GM12873 (cell line): ENCODE data around the gene SNX24.

Source experiments
- CTCF ChIP-seq: IDR thresholded peaks from 2 replicates; pipeline ENCODE4 v1.5.1; 2012; ENCODE audit warnings: low read depth, mild to moderate bottlenecking, moderate library complexity, low read length, control low read depth; ENCODE audit not compliant: insufficient read depth; ENCODE audit errors: missing control alignments

The SNX24 gene

GRCh38 chr5:122845229-122846050 is at the start of gene SNX24:
TSS of gene SNX24 (plus strand) at chr5:122845613. CDS start at chr5:122845634, 21 bp downstream.
- no peak for TF ChIP-seq CTCF

- no peak for TF ChIP-seq CTCF
Measured at GRCh38 chr5:122805481-122805880, 39.9 kb upstream of the SNX24 start.

GRCh38 chr5:122810405-122810804 is 35.0 kb upstream of the SNX24 start:
- TF ChIP-seq CTCF = no peak

GRCh38 chr5:122815218-122815767 is 30.1 kb upstream of the SNX24 start:
- no peak for TF ChIP-seq CTCF

- no peak for TF ChIP-seq CTCF
Measured at GRCh38 chr5:122816756-122817155, 28.7 kb upstream of the SNX24 start.

GRCh38 chr5:122831984-122832383 is 13.4 kb upstream of the SNX24 start:
- no peak for TF ChIP-seq CTCF

GRCh38 chr5:122835681-122836080 is 9.7 kb upstream of the SNX24 start:
- TF ChIP-seq CTCF = no peak
